Adrenal gland (tissue), 5 donors: ENCODE data around the gene OR1B1.

Source experiments
- POLR2A ChIP-seq, 2 donors: fragments of 450-650 bp; IDR thresholded peaks; one replicate each; pipeline ENCODE4 v1.6.1; 2017; ENCODE audit warnings: antibody characterized with exemption in 2 of 2, mild to moderate bottlenecking in 2 of 2, moderate library complexity in 1 of 2
- TF ChIP-seq, protein P1 (sequence below), 6 experiments: fragments of 450-650 bp in 4 of 6; fragments of 200-600 bp in 2 of 6; sonication (generic) in 1 of 6; IDR thresholded peaks; 1 replicate in 5 of 6; 2 replicates in 1 of 6; pipeline versions ENCODE4 v1.5.1 to v1.8.0; 2016 to 2021; ENCODE audit warnings: antibody characterized with exemption in 6 of 6, mild to moderate bottlenecking in 2 of 6, moderate library complexity in 1 of 6
- donor health status: DM: no; HTN: no; CAD: no.

- TF ChIP-seq, protein P1, sequence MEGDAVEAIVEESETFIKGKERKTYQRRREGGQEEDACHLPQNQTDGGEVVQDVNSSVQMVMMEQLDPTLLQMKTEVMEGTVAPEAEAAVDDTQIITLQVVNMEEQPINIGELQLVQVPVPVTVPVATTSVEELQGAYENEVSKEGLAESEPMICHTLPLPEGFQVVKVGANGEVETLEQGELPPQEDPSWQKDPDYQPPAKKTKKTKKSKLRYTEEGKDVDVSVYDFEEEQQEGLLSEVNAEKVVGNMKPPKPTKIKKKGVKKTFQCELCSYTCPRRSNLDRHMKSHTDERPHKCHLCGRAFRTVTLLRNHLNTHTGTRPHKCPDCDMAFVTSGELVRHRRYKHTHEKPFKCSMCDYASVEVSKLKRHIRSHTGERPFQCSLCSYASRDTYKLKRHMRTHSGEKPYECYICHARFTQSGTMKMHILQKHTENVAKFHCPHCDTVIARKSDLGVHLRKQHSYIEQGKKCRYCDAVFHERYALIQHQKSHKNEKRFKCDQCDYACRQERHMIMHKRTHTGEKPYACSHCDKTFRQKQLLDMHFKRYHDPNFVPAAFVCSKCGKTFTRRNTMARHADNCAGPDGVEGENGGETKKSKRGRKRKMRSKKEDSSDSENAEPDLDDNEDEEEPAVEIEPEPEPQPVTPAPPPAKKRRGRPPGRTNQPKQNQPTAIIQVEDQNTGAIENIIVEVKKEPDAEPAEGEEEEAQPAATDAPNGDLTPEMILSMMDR (IDR thresholded peaks at IDR 0.05): no peak
- no peak for TF ChIP-seq POLR2A (IDR thresholded peaks at IDR 0.05)
Measured at GRCh38 chr9:122642226-122642625, 15.2 kb downstream of the OR1B1 start.
